Upper lobe of left lung (tissue), 4 donors: ENCODE measurements around the gene CLIP2.

ENCODE experiments used
- POLR2AphosphoS5 ChIP-seq, 2 donors: sonication (generic); formaldehyde crosslinking; IDR thresholded peaks; one replicate each; pipeline ENCODE4 v1.5.1; 2017; ENCODE audit warnings: antibody characterized with exemption in 2 of 2
- TF ChIP-seq, protein P1 (sequence below), 6 experiments: fragments of 450-650 bp in 4 of 6; fragments of 200-600 bp in 2 of 6; sonication (generic) in 2 of 6; IDR thresholded peaks; one replicate each; pipeline ENCODE4 v1.5.1; 2016 to 2019; ENCODE audit warnings: antibody characterized with exemption in 6 of 6

DNA sequence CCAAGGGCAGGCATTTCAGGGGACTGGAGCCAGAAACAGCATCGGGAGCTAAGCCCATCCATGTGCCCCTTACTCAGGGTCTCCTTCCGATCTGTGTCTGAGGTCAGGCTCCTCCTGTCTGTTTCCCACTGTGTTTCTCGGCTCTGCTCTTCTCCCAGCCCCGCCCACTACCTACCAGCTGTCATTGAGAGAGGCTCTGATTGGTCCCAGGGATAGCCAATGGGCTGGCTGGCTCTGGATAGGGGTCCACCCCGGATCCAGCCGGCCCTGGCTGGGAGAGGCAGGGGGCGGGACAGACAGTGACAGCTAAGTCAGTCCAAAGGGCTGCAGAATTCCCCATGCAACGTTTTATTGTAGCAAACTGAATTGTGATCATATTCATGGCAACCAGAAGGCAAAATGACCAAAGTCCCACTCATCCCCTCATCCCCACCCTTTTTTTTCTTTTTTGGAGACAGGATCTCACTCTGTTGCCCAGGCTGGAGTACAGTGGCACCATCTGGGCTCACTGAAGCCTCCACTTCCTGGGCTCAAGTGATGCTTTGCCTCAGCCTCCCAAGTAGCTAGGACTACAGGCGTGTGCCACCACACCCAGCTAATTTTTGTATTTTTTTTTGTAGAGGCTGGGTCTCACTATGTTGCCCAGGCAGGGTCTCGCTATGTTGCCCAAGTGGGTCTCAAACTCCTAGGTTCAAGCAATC lies 76.3 kb downstream of the CLIP2 start:
- TF ChIP-seq, protein P1, sequence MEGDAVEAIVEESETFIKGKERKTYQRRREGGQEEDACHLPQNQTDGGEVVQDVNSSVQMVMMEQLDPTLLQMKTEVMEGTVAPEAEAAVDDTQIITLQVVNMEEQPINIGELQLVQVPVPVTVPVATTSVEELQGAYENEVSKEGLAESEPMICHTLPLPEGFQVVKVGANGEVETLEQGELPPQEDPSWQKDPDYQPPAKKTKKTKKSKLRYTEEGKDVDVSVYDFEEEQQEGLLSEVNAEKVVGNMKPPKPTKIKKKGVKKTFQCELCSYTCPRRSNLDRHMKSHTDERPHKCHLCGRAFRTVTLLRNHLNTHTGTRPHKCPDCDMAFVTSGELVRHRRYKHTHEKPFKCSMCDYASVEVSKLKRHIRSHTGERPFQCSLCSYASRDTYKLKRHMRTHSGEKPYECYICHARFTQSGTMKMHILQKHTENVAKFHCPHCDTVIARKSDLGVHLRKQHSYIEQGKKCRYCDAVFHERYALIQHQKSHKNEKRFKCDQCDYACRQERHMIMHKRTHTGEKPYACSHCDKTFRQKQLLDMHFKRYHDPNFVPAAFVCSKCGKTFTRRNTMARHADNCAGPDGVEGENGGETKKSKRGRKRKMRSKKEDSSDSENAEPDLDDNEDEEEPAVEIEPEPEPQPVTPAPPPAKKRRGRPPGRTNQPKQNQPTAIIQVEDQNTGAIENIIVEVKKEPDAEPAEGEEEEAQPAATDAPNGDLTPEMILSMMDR (IDR thresholded peaks at IDR 0.05) = no peak
- no peak for TF ChIP-seq POLR2AphosphoS5 (IDR thresholded peaks at IDR 0.05)
